ENCODE measurements around the gene NADSYN1.

The NADSYN1 gene

DNA sequence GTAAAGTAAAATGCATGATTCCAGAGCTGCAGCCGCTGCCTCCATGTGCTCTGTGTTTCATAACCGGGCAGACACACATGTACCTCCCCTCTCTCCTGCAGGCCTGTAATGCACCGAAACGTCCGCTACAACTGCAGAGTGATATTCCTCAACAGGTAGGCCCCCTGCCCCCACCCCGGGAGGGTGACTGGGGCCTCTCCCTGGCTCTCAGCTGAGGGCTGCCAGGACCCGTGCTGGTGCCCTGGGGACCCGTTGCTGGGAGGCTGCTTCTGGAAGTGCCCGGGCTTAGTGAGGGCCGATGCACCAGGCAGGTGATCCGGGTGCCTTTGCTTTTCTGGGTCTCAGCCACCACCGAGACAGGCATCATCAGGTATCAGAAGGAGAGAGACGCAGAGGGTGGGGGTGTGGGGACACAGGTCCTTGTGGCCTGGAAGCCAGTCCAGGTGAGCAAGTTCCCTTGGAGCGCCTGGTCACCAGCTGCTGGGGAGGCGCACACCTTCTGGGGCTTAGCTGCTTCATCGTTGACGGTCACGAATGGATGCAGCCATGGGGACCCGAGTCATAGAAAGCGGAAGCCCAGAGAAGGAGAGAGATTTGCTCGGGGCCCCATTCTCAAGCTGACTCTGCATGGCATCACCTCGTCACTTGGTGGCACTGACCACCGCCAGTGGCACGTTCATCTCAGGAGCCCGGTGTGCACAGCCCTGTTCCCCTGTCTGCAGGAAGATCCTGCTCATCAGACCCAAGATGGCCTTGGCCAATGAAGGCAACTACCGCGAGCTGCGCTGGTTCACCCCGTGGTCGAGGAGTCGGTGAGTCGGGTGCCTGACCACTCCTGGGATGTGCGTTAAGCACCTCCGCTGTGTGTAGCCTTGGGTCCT lies 10.6 kb downstream of the NADSYN1 start:
- ATAC-seq (ENCODE audit: low read depth) (no peak), DNase-seq (ENCODE audit: low spot score in 2 of 2) (no peak)
- no peaks in the 10 kb centered on the region for H3K27me3 Mint-ChIP-seq
- peaks cover 7% of the 10 kb centered on the region for H3K4me1 Mint-ChIP-seq
- peaks cover 4% of the 10 kb centered on the region for H3K9me3 Mint-ChIP-seq
- peaks cover 49% of the 10 kb centered on the region for H3K36me3 Mint-ChIP-seq
- no peak overlapping the region for H3K27ac Mint-ChIP-seq
- no peak overlapping the region for H3K4me3 Mint-ChIP-seq

DNA sequence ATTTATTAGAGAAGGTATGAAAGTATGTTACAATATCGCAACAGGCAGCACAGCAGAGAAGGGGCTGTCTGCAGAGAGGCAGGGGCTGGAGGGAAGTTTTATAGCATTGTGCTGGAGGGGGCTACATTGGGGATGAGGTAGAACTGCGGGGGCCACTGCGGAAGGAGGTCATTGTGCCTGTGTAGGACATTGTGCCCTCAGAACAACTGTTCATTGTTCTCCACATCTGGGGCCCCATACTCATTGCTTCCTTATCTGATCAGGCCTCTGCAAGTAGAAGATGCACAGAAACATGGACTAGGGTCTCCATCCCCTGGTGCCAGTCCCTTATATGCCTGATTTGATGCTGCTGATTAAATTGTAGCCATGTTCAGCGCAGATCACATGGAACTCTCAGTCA lies 12.1 kb downstream of the NADSYN1 start:
- Mint-ChIP-seq H3K4me1 (peaks cover 7% of the 10 kb centered on the region), H3K9me3 (peaks cover 4% of the 10 kb centered on the region), H3K36me3 (peaks cover 48% of the 10 kb centered on the region), H3K27me3 (no peaks in the 10 kb centered on the region), H3K4me3 (no peak overlapping the region), H3K27ac (no peak overlapping the region)
- DNase-seq (ENCODE audit: low spot score in 2 of 2), result no peak
- ATAC-seq (ENCODE audit: low read depth), result no peak

GRCh38 chr11:71466358-71466757 lies 13.4 kb downstream of the NADSYN1 start:
- DNase-seq (ENCODE audit: low spot score in 2 of 2) (no peak), ATAC-seq (ENCODE audit: low read depth) (no peak)
- peaks cover 4% of the 10 kb centered on the region for H3K9me3 Mint-ChIP-seq
- H3K4me3 Mint-ChIP-seq, result no peak overlapping the region
- no peaks in the 10 kb centered on the region for H3K27me3 Mint-ChIP-seq
- H3K27ac Mint-ChIP-seq, result no peak overlapping the region
- peaks cover 7% of the 10 kb centered on the region for H3K4me1 Mint-ChIP-seq
- H3K36me3 Mint-ChIP-seq, result peaks cover 45% of the 10 kb centered on the region

DNA sequence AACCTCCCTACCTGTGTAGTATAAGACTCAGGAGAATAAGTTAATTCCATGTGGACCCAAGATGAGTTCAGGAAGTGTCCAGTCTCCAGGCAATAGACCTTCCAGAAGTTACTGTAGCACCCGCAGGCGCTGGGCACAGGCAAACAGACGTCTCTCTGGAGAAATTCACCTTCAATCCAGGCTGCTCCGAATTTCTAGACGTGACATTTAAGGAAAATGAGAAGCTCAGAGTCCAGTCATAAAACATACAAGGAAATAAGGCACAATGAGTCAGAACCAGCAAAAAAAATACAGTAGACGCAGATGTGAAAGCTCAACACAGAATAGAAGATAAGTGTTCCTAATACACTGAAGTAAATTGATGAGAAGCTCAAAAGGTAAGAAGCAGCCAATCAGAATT lies 14.2 kb downstream of the NADSYN1 start:
- no peak overlapping the region for H3K4me3 Mint-ChIP-seq
- no peak for ATAC-seq (ENCODE audit: low read depth)
- H3K27ac Mint-ChIP-seq, result no peak overlapping the region
- no peak for DNase-seq (ENCODE audit: low spot score in 2 of 2)
- H3K9me3 Mint-ChIP-seq, result peaks cover 4% of the 10 kb centered on the region
- peaks cover 7% of the 10 kb centered on the region for H3K4me1 Mint-ChIP-seq
- H3K27me3 Mint-ChIP-seq, result no peaks in the 10 kb centered on the region
- peaks cover 42% of the 10 kb centered on the region for H3K36me3 Mint-ChIP-seq

- H3K27ac Mint-ChIP-seq, result no peak overlapping the region
- H3K4me1 Mint-ChIP-seq, result peaks cover 2% of the 10 kb centered on the region
- H3K4me3 Mint-ChIP-seq, result no peak overlapping the region
- DNase-seq (ENCODE audit: low spot score in 2 of 2), result no peak
- peaks cover 44% of the 10 kb centered on the region for H3K36me3 Mint-ChIP-seq
- peaks cover 4% of the 10 kb centered on the region for H3K9me3 Mint-ChIP-seq
- ATAC-seq (ENCODE audit: low read depth), result no peak
- no peaks in the 10 kb centered on the region for H3K27me3 Mint-ChIP-seq
These were observed 17.9 kb downstream of the NADSYN1 start for GRCh38 chr11:71470946-71471345.

DNA sequence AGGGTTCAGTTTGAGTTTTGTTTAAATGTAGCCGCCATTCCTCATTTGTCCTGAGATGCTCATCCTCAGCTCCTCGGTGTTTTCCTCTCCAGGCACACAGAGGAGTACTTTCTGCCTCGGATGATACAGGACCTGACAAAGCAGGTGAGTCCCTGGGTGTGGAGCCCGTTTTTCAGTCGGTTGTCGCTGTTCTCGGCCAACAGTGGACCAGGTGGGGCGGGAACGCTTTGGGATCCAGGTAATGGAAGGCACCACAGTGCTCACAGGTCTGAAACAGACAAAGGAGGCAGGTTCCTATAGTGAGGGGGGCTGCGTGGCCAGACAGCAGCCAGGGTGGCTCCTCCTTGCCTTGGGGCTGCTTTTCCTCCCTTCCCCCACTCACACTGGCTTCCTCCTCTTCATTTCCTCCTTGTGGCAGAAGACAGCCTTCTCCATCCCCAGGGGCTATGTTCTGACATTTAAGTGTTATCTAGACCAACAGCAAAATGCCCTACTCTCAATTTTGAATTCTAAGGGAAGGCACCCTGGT lies 19.4 kb downstream of the NADSYN1 start:
- no peak overlapping the region for H3K27ac Mint-ChIP-seq
- no peak for ATAC-seq (ENCODE audit: low read depth)

GRCh38 chr11:71472941-71473792 lies 20.2 kb downstream of the NADSYN1 start:
- Mint-ChIP-seq H3K4me1 (no peaks in the 10 kb centered on the region), H3K36me3 (peaks cover 43% of the 10 kb centered on the region), H3K4me3 (no peak overlapping the region), H3K9me3 (peaks cover 2% of the 10 kb centered on the region), H3K27me3 (no peaks in the 10 kb centered on the region), H3K27ac (no peak overlapping the region)
- no peak for DNase-seq (ENCODE audit: low spot score in 2 of 2)
- no peak for ATAC-seq (ENCODE audit: low read depth)

More for the DNA sequence above, 19.4 kb downstream of the NADSYN1 start:
- no peak for DNase-seq (ENCODE audit: low spot score in 2 of 2)
- Mint-ChIP-seq H3K9me3 (peaks cover 4% of the 10 kb centered on the region), H3K4me1 (no peaks in the 10 kb centered on the region), H3K36me3 (peaks cover 44% of the 10 kb centered on the region), H3K4me3 (no peak overlapping the region), H3K27me3 (no peaks in the 10 kb centered on the region)

DNA sequence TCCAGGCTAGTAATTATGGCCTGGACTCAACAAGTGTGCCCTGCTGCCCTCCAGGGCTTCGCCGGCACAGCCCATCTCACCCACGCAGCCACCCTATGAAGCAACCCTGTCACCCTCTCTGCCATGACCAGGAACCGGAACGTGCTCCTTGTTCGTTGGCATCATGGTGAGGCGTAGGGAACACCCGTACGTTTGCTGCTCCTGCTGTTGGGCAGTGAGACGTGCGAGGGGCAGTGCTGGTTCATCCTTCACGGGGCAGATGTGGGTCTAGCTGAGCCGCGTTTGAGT lies 20.7 kb downstream of the NADSYN1 start:
- H3K4me1 Mint-ChIP-seq, result no peaks in the 10 kb centered on the region
- H3K9me3 Mint-ChIP-seq, result no peaks in the 10 kb centered on the region
- ATAC-seq (ENCODE audit: low read depth) (no peak), DNase-seq (ENCODE audit: low spot score in 2 of 2) (no peak)
- no peaks in the 10 kb centered on the region for H3K27me3 Mint-ChIP-seq
- peaks cover 41% of the 10 kb centered on the region for H3K36me3 Mint-ChIP-seq
- H3K4me3 Mint-ChIP-seq, result no peak overlapping the region
- no peak overlapping the region for H3K27ac Mint-ChIP-seq

DNA sequence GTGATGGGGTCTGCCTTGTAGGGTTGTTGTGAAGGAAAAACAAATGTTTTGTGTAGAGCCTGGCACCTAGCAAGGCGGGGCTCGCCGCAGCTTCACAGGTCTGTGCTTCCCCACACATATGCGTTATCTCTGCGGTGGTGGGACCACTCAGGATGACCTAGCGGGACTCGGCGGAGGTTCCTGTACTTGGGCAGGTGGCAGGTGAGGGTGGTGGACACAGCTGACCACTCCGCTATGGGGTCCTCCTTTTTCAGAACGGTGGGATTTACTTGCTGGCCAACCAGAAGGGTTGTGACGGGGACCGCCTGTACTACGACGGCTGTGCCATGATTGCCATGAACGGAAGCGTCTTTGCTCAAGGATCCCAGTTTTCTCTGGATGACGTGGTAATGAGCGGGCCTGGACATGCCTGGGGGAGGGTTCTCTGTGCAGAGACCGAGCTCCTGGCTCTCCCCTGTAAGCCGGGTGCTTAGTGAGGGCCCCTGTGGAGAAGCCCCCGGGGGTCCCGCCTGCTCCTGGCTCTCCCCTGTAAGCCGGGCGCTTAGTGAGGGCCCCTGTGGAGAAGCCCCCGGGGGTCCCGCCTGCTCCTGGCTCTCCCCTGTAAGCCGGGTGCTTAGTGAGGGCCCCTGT lies 21.3 kb downstream of the NADSYN1 start:
- Mint-ChIP-seq H3K9me3 (no peaks in the 10 kb centered on the region), H3K36me3 (peaks cover 39% of the 10 kb centered on the region), H3K27ac (no peak overlapping the region), H3K4me3 (no peak overlapping the region), H3K27me3 (no peaks in the 10 kb centered on the region), H3K4me1 (no peaks in the 10 kb centered on the region)
- no peak for ATAC-seq (ENCODE audit: low read depth)
- no peak for DNase-seq (ENCODE audit: low spot score in 2 of 2)

DNA sequence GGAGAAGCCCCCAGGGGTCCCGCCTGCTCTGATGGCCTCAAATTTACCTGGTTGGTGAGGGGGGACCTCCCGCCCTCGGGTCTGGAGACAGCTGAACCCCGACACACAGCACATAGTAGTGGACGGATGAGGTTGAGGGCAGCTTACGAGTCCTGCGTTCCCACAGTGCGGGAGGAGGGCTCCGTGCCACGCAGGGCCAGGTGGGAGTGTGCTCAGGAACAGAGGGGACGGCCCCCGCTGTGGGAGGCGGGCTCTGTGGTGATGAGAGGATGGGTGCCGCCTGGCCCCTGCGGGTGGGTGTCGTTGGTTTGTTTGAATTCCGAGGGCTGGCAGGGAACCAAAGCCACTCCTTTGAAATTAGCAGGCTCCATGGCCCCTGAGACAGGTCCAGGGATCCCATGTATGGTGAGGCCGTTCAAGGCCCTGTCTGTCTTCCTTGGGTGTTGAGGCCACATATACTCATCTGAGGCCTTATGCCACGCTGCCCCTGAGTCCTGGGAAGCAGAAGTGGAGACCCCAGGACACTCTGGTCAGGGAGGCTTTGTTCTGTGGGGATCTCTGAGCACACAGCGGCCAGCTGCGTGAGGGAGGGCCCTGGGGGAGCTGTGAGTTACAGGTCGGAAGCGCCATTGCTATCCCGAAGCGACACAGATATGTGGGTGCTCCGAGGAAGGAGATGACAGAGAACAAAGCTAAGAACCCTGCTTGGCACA lies 21.9 kb downstream of the NADSYN1 start:
- DNase-seq (ENCODE audit: low spot score in 2 of 2) (no peak), ATAC-seq (ENCODE audit: low read depth) (no peak)
- H3K27me3 Mint-ChIP-seq, result no peaks in the 10 kb centered on the region
- H3K36me3 Mint-ChIP-seq, result peaks cover 45% of the 10 kb centered on the region
- H3K4me3 Mint-ChIP-seq, result no peak overlapping the region
- H3K27ac Mint-ChIP-seq, result no peak overlapping the region
- H3K9me3 Mint-ChIP-seq, result no peaks in the 10 kb centered on the region
- no peaks in the 10 kb centered on the region for H3K4me1 Mint-ChIP-seq

DNA sequence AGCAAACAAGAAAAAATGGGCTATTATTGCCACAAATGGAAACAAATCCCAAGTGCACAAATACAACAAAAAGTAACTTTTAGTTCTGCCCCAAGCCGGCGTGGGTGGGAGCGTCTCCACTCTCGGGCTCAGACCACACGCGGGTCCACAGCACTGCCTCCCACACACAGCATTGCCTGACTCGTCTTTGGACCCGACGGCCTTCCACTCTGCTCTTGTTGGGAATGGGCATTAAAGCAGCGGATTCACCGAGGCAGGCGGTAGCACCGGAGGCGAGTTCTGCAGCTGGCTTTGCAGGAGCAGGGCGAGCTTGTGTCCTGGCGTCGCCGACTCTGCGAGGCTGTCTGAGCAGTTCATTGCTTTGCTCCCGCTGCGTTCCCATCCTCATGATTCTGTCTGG lies 23.0 kb downstream of the NADSYN1 start:
- H3K36me3 Mint-ChIP-seq, result peaks cover 44% of the 10 kb centered on the region
- DNase-seq (ENCODE audit: low spot score in 2 of 2) (no peak), ATAC-seq (ENCODE audit: low read depth) (no peak)
- H3K27ac Mint-ChIP-seq, result no peak overlapping the region
- H3K27me3 Mint-ChIP-seq, result no peaks in the 10 kb centered on the region
- no peaks in the 10 kb centered on the region for H3K9me3 Mint-ChIP-seq
- H3K4me1 Mint-ChIP-seq, result no peaks in the 10 kb centered on the region
- no peak overlapping the region for H3K4me3 Mint-ChIP-seq

DNA sequence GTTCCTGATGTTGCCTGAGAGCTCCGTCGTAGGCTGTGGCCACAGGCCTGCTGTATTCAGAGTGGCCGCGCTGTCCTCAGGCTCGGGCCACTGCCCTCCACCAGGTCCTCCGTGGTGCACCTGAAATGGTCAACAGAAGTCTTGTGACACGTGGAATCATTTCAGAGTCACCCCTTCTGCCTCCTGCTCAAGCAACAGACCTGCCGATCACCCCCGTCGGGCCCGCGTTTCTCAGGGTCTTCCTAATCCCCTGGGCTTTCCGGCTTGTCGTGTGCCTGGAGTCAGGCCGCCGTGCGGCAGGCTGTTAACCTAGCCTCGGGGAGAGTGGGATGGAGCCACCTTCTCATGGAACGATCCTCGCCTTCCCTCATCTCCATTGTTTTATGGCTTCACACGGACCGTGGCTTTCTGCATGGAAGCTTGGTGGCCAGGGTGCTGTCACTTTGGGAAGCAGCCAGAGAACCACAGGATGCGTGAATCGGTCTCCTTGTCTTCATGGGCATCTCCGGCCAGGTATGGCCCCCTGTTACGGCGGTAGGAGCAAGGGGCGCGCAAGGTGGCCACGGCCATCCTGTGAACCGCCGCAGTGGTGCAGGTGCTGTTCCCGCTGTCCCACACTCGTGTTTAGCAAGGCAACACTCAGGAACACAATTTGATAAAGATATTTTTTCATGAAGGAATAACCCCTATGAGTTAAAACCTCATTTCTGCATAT lies 24.1 kb downstream of the NADSYN1 start:
- no peaks in the 10 kb centered on the region for H3K4me1 Mint-ChIP-seq
- H3K4me3 Mint-ChIP-seq, result no peak overlapping the region
- ATAC-seq (ENCODE audit: low read depth), result no peak
- no peaks in the 10 kb centered on the region for H3K9me3 Mint-ChIP-seq
- peaks cover 44% of the 10 kb centered on the region for H3K36me3 Mint-ChIP-seq
- no peaks in the 10 kb centered on the region for H3K27me3 Mint-ChIP-seq
- DNase-seq (ENCODE audit: low spot score in 2 of 2), result no peak
- no peak overlapping the region for H3K27ac Mint-ChIP-seq

Measured in memory B cell (primary cell).